Measurements from ENCODE around the gene RABEP2. TPM values are rescaled to one million over a fixed set of nuclear protein-coding genes. Genes with fewer than 3 reads are reported as not detected.
"Not testable (repeated sequence)": the region's sequence is repeated elsewhere in the genome, so short reads cannot be mapped to it uniquely, and the experiment has no call there.

Gene RABEP2
- total RNA-seq, 1 donor from 2014 or later, result 38.3 TPM

DNA sequence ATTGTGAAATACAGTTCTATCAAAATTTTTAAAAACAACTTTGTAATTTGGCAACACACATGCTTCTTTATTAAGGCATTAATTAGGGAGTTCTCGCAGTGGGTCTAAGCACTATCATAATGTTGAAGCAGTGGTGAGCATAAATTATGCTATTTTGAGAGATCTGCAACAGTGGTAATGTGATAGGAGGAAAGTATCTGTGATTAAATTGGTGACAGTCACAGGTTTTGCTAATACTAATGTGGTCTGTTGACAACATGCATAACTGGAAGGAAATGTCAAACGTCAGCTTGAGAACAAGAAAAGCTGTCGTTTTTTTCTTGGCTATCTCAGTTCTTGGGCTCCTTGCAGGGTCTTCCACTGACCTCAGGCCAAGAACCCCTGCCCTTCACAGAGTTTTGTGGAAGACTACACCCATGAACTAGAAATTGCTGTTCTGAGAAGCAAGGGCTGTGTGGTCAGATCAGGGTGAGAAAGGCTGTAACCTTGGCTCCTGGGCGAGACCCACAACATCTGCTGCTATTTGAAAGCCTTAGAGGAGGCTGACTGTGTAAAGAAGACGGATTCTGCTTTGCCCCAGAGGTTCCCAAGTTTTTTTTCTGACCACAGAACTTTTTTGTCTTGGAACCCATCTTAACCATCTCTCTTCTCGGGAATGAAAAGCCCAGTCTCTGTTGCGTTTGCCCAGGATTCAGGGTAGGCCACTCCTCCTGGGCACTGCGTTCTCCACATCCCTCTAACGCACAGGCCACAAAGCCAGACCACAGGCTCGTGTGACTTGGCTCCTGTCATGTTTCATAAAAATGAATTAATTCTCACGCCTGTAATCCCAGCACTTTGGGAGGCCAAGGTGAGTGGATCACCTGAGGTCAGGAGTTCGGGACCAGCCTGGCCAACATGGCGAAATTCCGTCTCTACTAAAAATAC, 32.8 kb downstream of the RABEP2 start:
- H3K36me3 ChIP-seq (ENCODE audit: control insufficient read depth, insufficient read depth, low read length), result no peaks in the 10 kb centered on the region
- no peak overlapping the region for H3K4me3 ChIP-seq (ENCODE audit: low read depth, low read length)
- no peak for TF ChIP-seq CTCF (IDR thresholded peaks at IDR 0.05; ENCODE audit: insufficient read depth, low read length, poor library complexity, severe bottlenecking)
- no peak for DNase-seq (ENCODE audit: low read depth)
- H3K27me3 ChIP-seq (ENCODE audit: control insufficient read depth, insufficient read depth, low read length), result no peaks in the 10 kb centered on the region

DNA sequence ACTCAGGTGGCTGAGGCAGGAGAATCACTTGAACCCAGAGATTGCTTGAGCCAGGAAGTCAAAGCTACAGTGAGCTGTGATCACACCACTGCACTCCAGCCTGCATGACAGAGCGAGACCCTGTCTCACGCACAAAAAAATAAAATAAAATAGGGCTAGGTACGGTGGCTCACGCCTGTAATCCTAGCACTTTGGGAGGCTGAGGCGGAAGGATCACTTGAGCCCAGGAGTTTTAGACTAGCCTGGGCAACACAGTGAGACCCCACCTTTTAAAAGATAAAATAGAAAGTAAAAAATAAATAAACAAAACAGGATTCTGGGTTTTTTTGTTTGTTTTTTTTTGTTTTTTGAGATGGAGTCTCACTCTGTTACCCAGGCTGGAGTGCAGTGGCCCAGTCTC, 34.7 kb downstream of the RABEP2 start:
- not testable (repeated sequence) for H3K4me3 ChIP-seq (ENCODE audit: low read depth, low read length); H3K27me3 ChIP-seq (ENCODE audit: control insufficient read depth, insufficient read depth, low read length); H3K36me3 ChIP-seq (ENCODE audit: control insufficient read depth, insufficient read depth, low read length); DNase-seq (ENCODE audit: low read depth)

DNA sequence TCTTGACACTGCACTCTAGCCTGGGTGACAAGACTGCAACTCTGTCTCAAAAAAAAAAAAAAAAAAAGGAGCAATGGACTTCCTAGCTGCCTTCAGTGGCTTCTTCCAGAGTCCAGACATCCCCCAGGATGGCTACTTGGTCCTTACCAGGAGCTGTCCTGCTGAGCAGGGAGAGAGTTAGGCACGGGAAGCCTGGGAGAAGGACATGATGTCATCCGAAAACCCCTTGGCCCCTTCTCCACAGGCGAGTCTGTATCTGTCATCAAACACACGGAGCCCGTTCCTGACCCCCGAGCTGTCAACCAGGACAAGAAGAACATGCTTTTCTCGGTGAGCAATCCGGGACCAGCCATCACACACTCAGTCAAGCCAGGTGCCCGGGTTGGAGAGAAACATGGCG, 38.1 kb downstream of the RABEP2 start:
- H3K4me3 ChIP-seq (ENCODE audit: low read depth, low read length), result no peak overlapping the region
- no peak for TF ChIP-seq CTCF (IDR thresholded peaks at IDR 0.05; ENCODE audit: insufficient read depth, low read length, poor library complexity, severe bottlenecking)
- peaks cover 18% of the 10 kb centered on the region for H3K27me3 ChIP-seq (ENCODE audit: control insufficient read depth, insufficient read depth, low read length)
- DNase-seq (ENCODE audit: low read depth), result no peak
- H3K36me3 ChIP-seq (ENCODE audit: control insufficient read depth, insufficient read depth, low read length), result no peaks in the 10 kb centered on the region

DNA sequence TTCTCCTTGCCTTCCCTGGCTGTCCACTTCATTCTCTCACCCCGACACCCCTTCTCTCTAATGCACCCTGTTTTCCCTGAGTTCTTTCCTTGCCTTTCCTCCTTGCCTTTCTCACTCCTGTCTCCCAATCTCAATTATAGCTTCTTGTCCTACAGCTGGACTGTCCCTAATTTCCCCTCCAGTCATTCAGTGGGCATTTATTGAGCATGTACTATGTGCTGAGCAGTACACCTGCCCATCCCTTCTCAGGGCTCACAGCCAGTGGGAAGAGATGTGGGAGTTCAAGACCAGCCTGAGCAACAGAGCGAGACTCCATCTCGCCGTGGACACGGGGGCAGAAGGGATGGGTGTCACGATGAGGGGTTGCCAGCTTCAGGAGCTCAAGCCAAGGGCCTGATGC, 41.0 kb downstream of the RABEP2 start:
- peaks cover 32% of the 10 kb centered on the region for H3K27me3 ChIP-seq (ENCODE audit: control insufficient read depth, insufficient read depth, low read length)
- TF ChIP-seq CTCF (IDR thresholded peaks at IDR 0.05; ENCODE audit: insufficient read depth, low read length, poor library complexity, severe bottlenecking), result no peak
- H3K4me3 ChIP-seq (ENCODE audit: low read depth, low read length), result no peak overlapping the region
- no peaks in the 10 kb centered on the region for H3K36me3 ChIP-seq (ENCODE audit: control insufficient read depth, insufficient read depth, low read length)
- DNase-seq (ENCODE audit: low read depth), result no peak

DNA sequence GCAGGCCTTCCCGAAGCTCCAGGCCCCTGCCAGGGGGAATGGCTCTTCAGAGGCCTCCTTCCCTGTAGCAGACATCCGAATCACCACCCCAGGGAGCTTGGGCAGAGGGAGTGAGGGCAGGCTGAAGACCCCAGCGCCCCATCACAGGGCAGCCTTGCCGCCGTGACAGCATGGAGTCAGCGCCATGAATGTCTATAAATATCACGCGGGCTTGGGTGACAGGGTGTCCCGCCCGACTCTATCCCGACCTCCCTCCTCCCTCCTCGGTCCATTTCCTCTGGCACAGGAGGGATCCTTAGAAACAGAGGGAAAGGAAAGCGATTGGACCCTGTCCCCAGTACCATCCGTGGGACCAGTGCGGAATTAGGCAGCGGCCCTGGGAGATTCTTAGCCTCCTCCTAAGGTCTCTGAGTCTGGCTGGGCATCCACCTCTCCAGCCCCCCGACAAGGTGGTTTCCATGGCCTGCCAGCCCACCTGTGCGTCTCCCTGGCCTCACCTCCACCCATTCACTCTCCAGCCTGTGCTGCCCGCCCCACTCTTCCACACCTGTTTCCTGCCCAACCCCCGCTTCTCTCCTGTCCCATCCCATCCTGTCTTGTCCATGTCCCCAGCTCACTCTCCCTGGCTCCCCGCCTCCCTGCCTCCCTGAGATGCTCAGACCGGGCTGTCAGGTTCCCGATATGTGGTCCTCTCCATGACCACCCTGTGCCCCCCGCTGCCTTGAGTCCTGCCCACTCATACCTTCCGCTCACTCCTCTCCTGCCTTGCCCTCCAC, 41.6 kb downstream of the RABEP2 start:
- peaks cover 32% of the 10 kb centered on the region for H3K27me3 ChIP-seq (ENCODE audit: control insufficient read depth, insufficient read depth, low read length)
- no peak overlapping the region for H3K4me3 ChIP-seq (ENCODE audit: low read depth, low read length)
- H3K36me3 ChIP-seq (ENCODE audit: control insufficient read depth, insufficient read depth, low read length), result no peaks in the 10 kb centered on the region
- no peak for DNase-seq (ENCODE audit: low read depth)
- TF ChIP-seq CTCF (IDR thresholded peaks at IDR 0.05; ENCODE audit: insufficient read depth, low read length, poor library complexity, severe bottlenecking), result no peak

DNA sequence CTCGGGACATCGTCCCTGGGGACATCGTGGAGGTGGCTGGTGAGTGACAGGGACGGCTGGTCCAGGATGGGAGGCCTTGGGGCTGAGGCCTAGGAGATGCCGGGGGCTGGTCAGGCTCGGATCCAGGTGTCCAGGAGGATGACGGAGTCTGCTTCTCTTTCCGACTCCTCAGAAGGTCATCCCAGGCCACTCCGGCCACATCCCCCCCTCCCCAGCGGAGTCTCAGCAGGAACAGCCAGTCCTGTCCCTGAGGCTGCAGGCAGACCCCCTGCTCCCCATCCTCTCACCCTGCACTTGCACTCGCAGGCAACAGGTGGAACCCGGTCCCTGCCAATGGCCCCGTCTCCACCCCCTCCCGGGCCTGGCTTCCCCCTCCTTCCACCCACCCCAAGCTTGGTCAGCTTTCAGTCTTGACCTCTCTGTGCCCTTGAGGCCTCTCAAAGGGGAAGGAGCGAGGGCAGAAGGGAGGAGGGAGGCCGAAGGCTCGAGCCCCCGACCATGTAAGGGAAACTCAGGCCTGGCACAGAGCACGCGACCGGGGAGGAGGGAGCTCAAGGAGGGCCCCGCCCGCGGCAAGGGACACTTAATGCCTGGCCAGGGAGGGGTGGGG, 42.4 kb downstream of the RABEP2 start:
- H3K4me3 ChIP-seq (ENCODE audit: low read depth, low read length), result no peak overlapping the region
- DNase-seq (ENCODE audit: low read depth), result no peak
- TF ChIP-seq CTCF (IDR thresholded peaks at IDR 0.05; ENCODE audit: insufficient read depth, low read length, poor library complexity, severe bottlenecking), result no peak
- no peaks in the 10 kb centered on the region for H3K36me3 ChIP-seq (ENCODE audit: control insufficient read depth, insufficient read depth, low read length)
- peaks cover 32% of the 10 kb centered on the region for H3K27me3 ChIP-seq (ENCODE audit: control insufficient read depth, insufficient read depth, low read length)

DNA sequence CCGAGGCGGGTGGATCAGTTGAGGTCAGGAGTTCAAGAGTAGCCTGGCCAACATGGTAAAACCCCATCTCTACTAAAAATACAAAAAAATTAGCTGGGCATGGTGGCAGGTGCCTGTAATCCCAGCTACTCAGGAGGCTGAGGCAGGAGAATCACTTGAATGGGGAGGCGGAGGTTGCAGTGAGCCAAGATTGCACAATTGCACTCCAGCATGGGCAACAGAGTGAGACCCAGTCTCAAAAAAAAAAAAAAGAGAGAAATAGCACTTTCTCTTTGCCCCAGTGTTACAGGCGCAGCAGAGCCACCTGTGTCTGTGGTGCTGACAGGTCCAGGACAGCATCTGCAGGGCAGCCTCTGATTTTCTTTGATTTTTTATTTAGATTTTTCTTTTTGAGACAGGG, 43.5 kb downstream of the RABEP2 start:
- H3K36me3 ChIP-seq (ENCODE audit: control insufficient read depth, insufficient read depth, low read length); H3K4me3 ChIP-seq (ENCODE audit: low read depth, low read length); DNase-seq (ENCODE audit: low read depth): not testable (repeated sequence)
- H3K27me3 ChIP-seq (ENCODE audit: control insufficient read depth, insufficient read depth, low read length), result peaks cover 32% of the 10 kb centered on the region

Measured in kidney epithelial cell (primary cell).